Loucy (cell line): Measurements from ENCODE around the gene PRTG.
A peak's percentile ranks its signal among the peaks of the same experiment; 100 is the strongest.

Source experiments
- H2AFZ ChIP-seq: fragments of 200-600 bp; sonication (generic); 2 replicates; pipeline ENCODE4 v1.6.0; 2016; ENCODE audit warnings: antibody characterized with exemption, mild to moderate bottlenecking, low read length, moderate library complexity
- H3F3A ChIP-seq: fragments of 200-600 bp; 2 replicates; pipeline ENCODE4 v1.6.0; 2016; ENCODE audit warnings: antibody characterized with exemption, low read depth, mild to moderate bottlenecking
- H3K27me3 ChIP-seq: fragments of 200-600 bp; sonication (generic); 2 replicates; pipeline ENCODE4 v1.6.1; 2014; ENCODE audit warnings: low read length, mild to moderate bottlenecking; ENCODE audit not compliant: insufficient read depth, poor library complexity, severe bottlenecking
- H3K36me3 ChIP-seq: fragments of 200-600 bp; sonication (generic); 2 replicates; pipeline ENCODE4 v1.6.1; 2016; ENCODE audit warnings: low read length; ENCODE audit not compliant: insufficient read depth
- H3K4me1 ChIP-seq: fragments of 200-600 bp; sonication (generic); 2 replicates; pipeline ENCODE4 v1.5.1; 2014; ENCODE audit warnings: low read length, mild to moderate bottlenecking; ENCODE audit not compliant: insufficient read depth, poor library complexity, severe bottlenecking
- H3K4me2 ChIP-seq: fragments of 200-600 bp; sonication (generic); 2 replicates; pipeline ENCODE4 v1.6.0; 2014; ENCODE audit warnings: antibody characterized with exemption, low read length, low read depth, mild to moderate bottlenecking; ENCODE audit not compliant: poor library complexity, severe bottlenecking
- H3K4me3 ChIP-seq: fragments of 200-600 bp; sonication (generic); 2 replicates; pipeline ENCODE4 v1.5.1; 2014; ENCODE audit warnings: low read length, mild to moderate bottlenecking, mixed read lengths; ENCODE audit not compliant: poor library complexity, severe bottlenecking
- H3K79me2 ChIP-seq: fragments of 200-600 bp; sonication (generic); 2 replicates; pipeline ENCODE4 v1.6.1; 2014; ENCODE audit warnings: low read length; ENCODE audit not compliant: insufficient read depth
- H3K9ac ChIP-seq: fragments of 200-600 bp; sonication (generic); 2 replicates; pipeline ENCODE4 v1.6.0; 2014; ENCODE audit warnings: mild to moderate bottlenecking, low read depth, low read length, moderate library complexity; ENCODE audit not compliant: poor library complexity, severe bottlenecking
- H3K9me2 ChIP-seq: fragments of 200-600 bp; sonication (generic); replicated peaks from 2 replicates; pipeline ENCODE4 v1.6.1; 2016; ENCODE audit warnings: low read depth, low read length, mixed read lengths
- H3K9me3 ChIP-seq: fragments of 200-600 bp; sonication (generic); 2 replicates; pipeline ENCODE4 v1.6.1; 2014; ENCODE audit warnings: mild to moderate bottlenecking, antibody characterized with exemption, low read length, low read depth; ENCODE audit not compliant: insufficient read depth
- H4K20me1 ChIP-seq: fragments of 200-600 bp; sonication (generic); 2 replicates; pipeline ENCODE4 v1.6.0; 2014; ENCODE audit warnings: antibody characterized with exemption, low read length, mild to moderate bottlenecking; ENCODE audit not compliant: insufficient read depth, poor library complexity, severe bottlenecking
- CTCF ChIP-seq: fragments of 200-600 bp; sonication (generic); conservative IDR thresholded peaks from 2 replicates; pipeline ENCODE4 v1.5.1; 2014; ENCODE audit warnings: mild to moderate bottlenecking, antibody characterized with exemption, low read length
- EZH2phosphoT487 ChIP-seq: fragments of 200-600 bp; IDR thresholded peaks from 2 replicates; pipeline ENCODE4 v1.6.1; 2018; ENCODE audit warnings: antibody characterized with exemption, mild to moderate bottlenecking, moderate library complexity, borderline replicate concordance

PRTG gene

GRCh38 chr15:55615445-55615844 is 127.5 kb downstream of the PRTG start:
- Histone ChIP-seq H3K9me3 (no peaks in the 10 kb centered on the region), H3K9me2 (no peaks in the 10 kb centered on the region), H3K36me3 (no peaks in the 10 kb centered on the region), H4K20me1 (no peaks in the 10 kb centered on the region), H3K4me3 (no peak overlapping the region), H3K27me3 (no peaks in the 10 kb centered on the region), H3F3A (no peaks in the 10 kb centered on the region), H3K4me1 (no peaks in the 10 kb centered on the region), H3K79me2 (no peaks in the 10 kb centered on the region), H2AFZ (peak overlapping the region; percentile 61), H3K9ac (no peak overlapping the region), H3K4me2 (no peak overlapping the region)
- TF ChIP-seq EZH2phosphoT487 (no peak), CTCF (no peak)

GRCh38 chr15:55613727-55614126 is 129.2 kb downstream of the PRTG start:
- H3K79me2 ChIP-seq: no peaks in the 10 kb centered on the region
- no peaks in the 10 kb centered on the region for H3K27me3 ChIP-seq
- no peaks in the 10 kb centered on the region for H3K4me1 ChIP-seq
- H3K9ac ChIP-seq: no peak overlapping the region
- no peaks in the 10 kb centered on the region for H3K9me2 ChIP-seq
- no peaks in the 10 kb centered on the region for H4K20me1 ChIP-seq
- no peak overlapping the region for H3K4me3 ChIP-seq
- no peak for TF ChIP-seq EZH2phosphoT487
- TF ChIP-seq CTCF: no peak
- no peak overlapping the region for H2AFZ ChIP-seq
- no peaks in the 10 kb centered on the region for H3K9me3 ChIP-seq
- H3K4me2 ChIP-seq: no peak overlapping the region
- no peaks in the 10 kb centered on the region for H3K36me3 ChIP-seq
- H3F3A ChIP-seq: no peaks in the 10 kb centered on the region

GRCh38 chr15:55606214-55606613 is 136.7 kb downstream of the PRTG start:
- Histone ChIP-seq H3F3A (no peaks in the 10 kb centered on the region), H3K36me3 (no peaks in the 10 kb centered on the region), H3K4me3 (no peak overlapping the region), H4K20me1 (no peaks in the 10 kb centered on the region), H3K4me2 (no peak overlapping the region), H3K4me1 (no peaks in the 10 kb centered on the region), H2AFZ (no peak overlapping the region), H3K9me3 (no peaks in the 10 kb centered on the region; the same call in 1 of the 2 replicates), H3K79me2 (no peaks in the 10 kb centered on the region), H3K9me2 (no peaks in the 10 kb centered on the region), H3K9ac (no peak overlapping the region), H3K27me3 (no peaks in the 10 kb centered on the region)
- no peak for TF ChIP-seq EZH2phosphoT487
- TF ChIP-seq CTCF: no peak
